NT2/D1 (cell line): Measurements from ENCODE around the gene AASDHPPT.

Experiments used
- SUZ12 ChIP-seq: IDR thresholded peaks from 2 replicates; pipeline ENCODE4 v1.6.1; 2011; ENCODE audit not compliant: insufficient read length, insufficient read depth; ENCODE audit errors: extremely low read depth
- YY1 ChIP-seq: IDR thresholded peaks from 2 replicates; pipeline ENCODE4 v1.6.1; 2011; ENCODE audit not compliant: insufficient read length, insufficient read depth

- TF ChIP-seq YY1 (no peak), SUZ12 (no peak)
Observed at GRCh38 chr11:106072804-106073203, 4.7 kb upstream of the AASDHPPT start.
